Measurements from ENCODE around the gene TSPAN3.
A peak's percentile ranks its signal among the peaks of the same experiment; 100 is the strongest.

The TSPAN3 gene

GRCh38 chr15:77083381-77084160 lies 12.7 kb upstream of the TSPAN3 start:
- DNase-seq = peak; percentile 94

- no peak for DNase-seq
Observed at GRCh38 chr15:77081971-77082370, 11.1 kb upstream of the TSPAN3 start.

GRCh38 chr15:77076323-77076915 lies 5.5 kb upstream of the TSPAN3 start:
- DNase-seq = no peak

- DNase-seq = no peak
Observed at GRCh38 chr15:77075528-77075927, 4.6 kb upstream of the TSPAN3 start.

GRCh38 chr15:77074350-77074749 lies 3.4 kb upstream of the TSPAN3 start:
- DNase-seq = no peak

GRCh38 chr15:77071305-77072223 lies 655 bp upstream of the TSPAN3 start:
- no peak for DNase-seq

GRCh38 chr15:77070180-77070494 lies 772 bp downstream of the TSPAN3 start:
- DNase-seq = no peak

- DNase-seq = no peak
Observed at GRCh38 chr15:77069521-77070121, 1.3 kb downstream of the TSPAN3 start.

- no peak for DNase-seq
Observed at GRCh38 chr15:77068633-77069032, 2.3 kb downstream of the TSPAN3 start.

GRCh38 chr15:77067691-77068367 lies 3.1 kb downstream of the TSPAN3 start:
- no peak for DNase-seq

GRCh38 chr15:77066971-77067690 lies 3.8 kb downstream of the TSPAN3 start:
- DNase-seq = no peak

GRCh38 chr15:77064539-77065308 lies 6.2 kb downstream of the TSPAN3 start:
- no peak for DNase-seq

- DNase-seq = no peak
Observed at GRCh38 chr15:77064063-77064462, 6.8 kb downstream of the TSPAN3 start.

- DNase-seq = no peak
Observed at GRCh38 chr15:77063249-77063648, 7.7 kb downstream of the TSPAN3 start.

GRCh38 chr15:77060546-77060945 lies 10.4 kb downstream of the TSPAN3 start:
- no peak for DNase-seq

- no peak for DNase-seq
Observed at GRCh38 chr15:77059786-77060361, 11.0 kb downstream of the TSPAN3 start.

GRCh38 chr15:77058468-77058867 lies 12.4 kb downstream of the TSPAN3 start:
- no peak for DNase-seq

GRCh38 chr15:77057685-77058084 lies 13.2 kb downstream of the TSPAN3 start:
- no peak for DNase-seq

GRCh38 chr15:77057072-77057471 lies 13.8 kb downstream of the TSPAN3 start:
- DNase-seq = no peak

- no peak for DNase-seq
Observed at GRCh38 chr15:77053709-77054108, 17.2 kb downstream of the TSPAN3 start.

- DNase-seq = no peak
Observed at GRCh38 chr15:77052556-77052955, 18.4 kb downstream of the TSPAN3 start.

Data from islet precursor cell (in vitro differentiated cells).